T-helper 1 cell treated with Interleukin-12 subunit alpha and Interleukin-12 subunit beta and Interleukin-4 antibody, amounts not matched to agents 30 μg/mL and 1 μg/mL, for 36 hours (primary cell): ENCODE measurements around the gene KCTD21.
"Not testable (repeated sequence)": the region's sequence is repeated elsewhere in the genome, so short reads cannot be mapped to it uniquely, and the experiment has no call there.

Experiments used
- H3K27ac Mint-ChIP-seq: one replicate; pipeline ENCODE4 v1.8.0; 2021; ENCODE audit warnings: mild to moderate bottlenecking, mixed read lengths
- H3K27me3 Mint-ChIP-seq: one replicate; pipeline ENCODE4 v1.8.0; 2021; ENCODE audit warnings: low read depth, mixed read lengths
- H3K36me3 Mint-ChIP-seq: one replicate; pipeline ENCODE4 v1.8.0; 2021; ENCODE audit warnings: low read depth, mixed read lengths
- H3K4me1 Mint-ChIP-seq: one replicate; pipeline ENCODE4 v1.8.0; 2021; ENCODE audit warnings: low read depth, mixed read lengths
- H3K4me3 Mint-ChIP-seq: one replicate; pipeline ENCODE4 v1.8.0; 2021; ENCODE audit warnings: mild to moderate bottlenecking, moderate library complexity, mixed read lengths
- H3K9me3 Mint-ChIP-seq: one replicate; pipeline ENCODE4 v1.8.0; 2021; ENCODE audit warnings: mixed read lengths

Gene KCTD21

GRCh38 chr11:78223320-78223954 is 35.0 kb upstream of the KCTD21 start:
- no peak overlapping the region for H3K27ac Mint-ChIP-seq
- H3K9me3 Mint-ChIP-seq = no peaks in the 10 kb centered on the region
- H3K36me3 Mint-ChIP-seq = peaks cover 55% of the 10 kb centered on the region
- H3K4me1 Mint-ChIP-seq = peaks cover 45% of the 10 kb centered on the region
- H3K4me3 Mint-ChIP-seq = no peak overlapping the region
- no peaks in the 10 kb centered on the region for H3K27me3 Mint-ChIP-seq

GRCh38 chr11:78222726-78223125 is 34.3 kb upstream of the KCTD21 start:
- H3K27ac Mint-ChIP-seq, H3K9me3 Mint-ChIP-seq, H3K27me3 Mint-ChIP-seq, H3K4me3 Mint-ChIP-seq: not testable (repeated sequence)
- peaks cover 60% of the 10 kb centered on the region for H3K36me3 Mint-ChIP-seq
- H3K4me1 Mint-ChIP-seq = peaks cover 42% of the 10 kb centered on the region

GRCh38 chr11:78221396-78222315 is 33.2 kb upstream of the KCTD21 start:
- Mint-ChIP-seq H3K27me3 (no peaks in the 10 kb centered on the region), H3K36me3 (peaks cover 62% of the 10 kb centered on the region), H3K4me1 (peaks cover 39% of the 10 kb centered on the region), H3K4me3 (no peak overlapping the region), H3K27ac (peak overlapping the region; percentile 29), H3K9me3 (no peaks in the 10 kb centered on the region)

GRCh38 chr11:78220218-78221157 is 32.1 kb upstream of the KCTD21 start:
- H3K27ac Mint-ChIP-seq = peak overlapping the region; percentile 29
- peaks cover 33% of the 10 kb centered on the region for H3K4me1 Mint-ChIP-seq
- H3K27me3 Mint-ChIP-seq = no peaks in the 10 kb centered on the region
- no peaks in the 10 kb centered on the region for H3K9me3 Mint-ChIP-seq
- no peak overlapping the region for H3K4me3 Mint-ChIP-seq
- H3K36me3 Mint-ChIP-seq = peaks cover 64% of the 10 kb centered on the region

GRCh38 chr11:78219493-78220217 is 31.2 kb upstream of the KCTD21 start:
- Mint-ChIP-seq H3K9me3 (no peaks in the 10 kb centered on the region), H3K27ac (peak overlapping the region; percentile 15), H3K36me3 (peaks cover 61% of the 10 kb centered on the region), H3K4me3 (no peak overlapping the region), H3K4me1 (peaks cover 25% of the 10 kb centered on the region), H3K27me3 (no peaks in the 10 kb centered on the region)

GRCh38 chr11:78218707-78219492 is 30.5 kb upstream of the KCTD21 start:
- Mint-ChIP-seq H3K4me1 (peaks cover 21% of the 10 kb centered on the region), H3K4me3 (no peak overlapping the region), H3K36me3 (peaks cover 57% of the 10 kb centered on the region), H3K27me3 (no peaks in the 10 kb centered on the region), H3K27ac (peak overlapping the region; percentile 29), H3K9me3 (no peaks in the 10 kb centered on the region)

- H3K4me3 Mint-ChIP-seq = no peak overlapping the region
- H3K4me1 Mint-ChIP-seq = peaks cover 20% of the 10 kb centered on the region
- peak overlapping the region; percentile 72 for H3K27ac Mint-ChIP-seq
- no peaks in the 10 kb centered on the region for H3K27me3 Mint-ChIP-seq
- H3K36me3 Mint-ChIP-seq = peaks cover 50% of the 10 kb centered on the region
- H3K9me3 Mint-ChIP-seq = no peaks in the 10 kb centered on the region
Measured at GRCh38 chr11:78217650-78218541, 29.5 kb upstream of the KCTD21 start.

- Mint-ChIP-seq H3K27ac (peak overlapping the region; percentile 1), H3K36me3 (peaks cover 57% of the 10 kb centered on the region), H3K27me3 (no peaks in the 10 kb centered on the region), H3K4me1 (peaks cover 22% of the 10 kb centered on the region), H3K9me3 (no peaks in the 10 kb centered on the region), H3K4me3 (no peak overlapping the region)
Measured at GRCh38 chr11:78216571-78217287, 28.3 kb upstream of the KCTD21 start.

- Mint-ChIP-seq H3K36me3 (peaks cover 56% of the 10 kb centered on the region), H3K4me1 (peaks cover 22% of the 10 kb centered on the region), H3K27ac (no peak overlapping the region), H3K9me3 (no peaks in the 10 kb centered on the region), H3K27me3 (no peaks in the 10 kb centered on the region), H3K4me3 (no peak overlapping the region)
Measured at GRCh38 chr11:78216021-78216420, 27.6 kb upstream of the KCTD21 start.

- H3K36me3 Mint-ChIP-seq = peaks cover 60% of the 10 kb centered on the region
Measured at GRCh38 chr11:78214331-78215194, 26.1 kb upstream of the KCTD21 start.

GRCh38 chr11:78213526-78214330 is 25.3 kb upstream of the KCTD21 start:
- Mint-ChIP-seq H3K4me3 (no peak overlapping the region), H3K9me3 (no peaks in the 10 kb centered on the region), H3K27ac (no peak overlapping the region), H3K4me1 (peaks cover 21% of the 10 kb centered on the region), H3K27me3 (no peaks in the 10 kb centered on the region), H3K36me3 (peaks cover 63% of the 10 kb centered on the region)

More at GRCh38 chr11:78214331-78215194, 26.1 kb upstream of the KCTD21 start:
- Mint-ChIP-seq H3K27ac (no peak overlapping the region), H3K9me3 (no peaks in the 10 kb centered on the region), H3K27me3 (no peaks in the 10 kb centered on the region), H3K4me3 (no peak overlapping the region), H3K4me1 (peaks cover 20% of the 10 kb centered on the region)
